Fibroblast of lung (primary cell): ENCODE data around the gene ZNF655. TPM values are rescaled to one million over a fixed set of nuclear protein-coding genes. Genes with fewer than 3 reads are reported as not detected.

ENCODE experiments used
- DNase-seq, 2 donors: peaks; one replicate each; pipeline versions ENCODE4 v3.0.0 to v3.0.0-alpha.2; 2010; ENCODE audit warnings: low read depth in 2 of 2
- H2AFZ ChIP-seq: 2 replicates; pipeline ENCODE4 v1.5.1; 2012; ENCODE audit warnings: low read length, control low read depth, inconsistent platforms
- H3K27ac ChIP-seq: 2 replicates; pipeline ENCODE4 v1.5.1; 2011; ENCODE audit warnings: low read length, control low read depth; ENCODE audit not compliant: insufficient read depth
- H3K27me3 ChIP-seq: 2 replicates; pipeline ENCODE4 v1.5.1; 2011; ENCODE audit warnings: mild to moderate bottlenecking, low read length; ENCODE audit not compliant: control insufficient read depth, insufficient read depth
- H3K36me3 ChIP-seq: 2 replicates; pipeline ENCODE4 v1.5.1; 2011; ENCODE audit warnings: low read length; ENCODE audit not compliant: control insufficient read depth, insufficient read depth
- H3K4me1 ChIP-seq: 2 replicates; pipeline ENCODE4 v1.5.1; 2011; ENCODE audit warnings: low read length; ENCODE audit not compliant: control insufficient read depth, insufficient read depth; ENCODE audit errors: extremely low read depth
- H3K4me2 ChIP-seq: 2 replicates; pipeline ENCODE4 v1.5.1; 2011; ENCODE audit warnings: low read length, control low read depth; ENCODE audit not compliant: insufficient read depth; ENCODE audit errors: extremely low read depth
- H3K4me3 ChIP-seq, 4 experiments: fragments of 200-600 bp in 1 of 4; sonication (generic) in 1 of 4; replicated peaks in 1 of 4; 2 replicates each; pipeline ENCODE4 v1.5.1; 2011 to 2016; ENCODE audit warnings: low read length in 4 of 4, low read depth in 3 of 4, mild to moderate bottlenecking in 3 of 4, control low read depth in 2 of 4, inconsistent platforms in 1 of 4, mixed read lengths in 1 of 4; ENCODE audit not compliant: insufficient read depth in 1 of 4; ENCODE audit errors: control extremely low read depth in 1 of 4
- H3K79me2 ChIP-seq: 2 replicates; pipeline ENCODE4 v1.5.1; 2012; ENCODE audit warnings: mild to moderate bottlenecking, low read length, inconsistent platforms; ENCODE audit not compliant: control insufficient read depth, insufficient read depth
- H3K9ac ChIP-seq: 2 replicates; pipeline ENCODE4 v1.5.1; 2011; ENCODE audit warnings: mild to moderate bottlenecking, low read length, control low read depth; ENCODE audit not compliant: insufficient read depth
- H3K9me3 ChIP-seq: 2 replicates; pipeline ENCODE4 v1.5.1; 2012; ENCODE audit warnings: low read depth, low read length; ENCODE audit not compliant: control insufficient read depth, insufficient read depth
- H4K20me1 ChIP-seq: 2 replicates; pipeline ENCODE4 v1.5.1; 2011; ENCODE audit warnings: low read length; ENCODE audit not compliant: control insufficient read depth, insufficient read depth; ENCODE audit errors: extremely low read depth
- CTCF ChIP-seq, 2 donors: IDR thresholded peaks in 1 of 2; conservative IDR thresholded peaks in 1 of 2; 1 replicate in 1 of 2; 2 replicates in 1 of 2; pipeline ENCODE4 v1.5.1; 2011 to 2012; ENCODE audit warnings: low read length in 2 of 2, control low read depth in 1 of 2, inconsistent platforms in 1 of 2, low read depth in 1 of 2, mild to moderate bottlenecking in 1 of 2
- EZH2 ChIP-seq: IDR thresholded peaks from 2 replicates; pipeline ENCODE4 v1.5.1; 2012; ENCODE audit warnings: low read length, control low read depth, mild to moderate bottlenecking; ENCODE audit errors: missing control alignments
- polyA plus RNA-seq, 2 donors: library from polyadenylated mRNA; depleted of rRNA in 1 of 2; stranded (reverse) in 1 of 2; unstranded in 1 of 2; fragments of >200 nt; gene quantifications; 2 replicates each; pipeline ENCODE4 v1.2.1, GENCODE V29; 2011 to 2012; ENCODE audit warnings: missing spikeins in 1 of 2
- total RNA-seq: library from RNA; depleted of rRNA; stranded (reverse); fragments of >200 nt; gene quantifications from 2 replicates; pipeline ENCODE4 v1.2.1, GENCODE V29; 2014

Gene ZNF655
- total and polyA plus RNA-seq, 2 donors (not counting 1 experiment from before 2014, with no cell fraction given), result 60.4 to 92.6 TPM

GRCh38 chr7:99625961-99626360 is 67.5 kb downstream of the ZNF655 start:
- H3K36me3 ChIP-seq, result peaks cover 29% of the 10 kb centered on the region

More at GRCh38 chr7:99625961-99626360, 67.5 kb downstream of the ZNF655 start:
- no peak overlapping the region for H3K4me2 ChIP-seq
- H3K27ac ChIP-seq, result no peak overlapping the region
- DNase-seq, result no peak
- H3K4me3 ChIP-seq, result no peak overlapping the region
- no peaks in the 10 kb centered on the region for H3K9me3 ChIP-seq
- H3K27me3 ChIP-seq, result no peaks in the 10 kb centered on the region
- no peak overlapping the region for H3K9ac ChIP-seq
- H4K20me1 ChIP-seq, result no peaks in the 10 kb centered on the region
- no peak overlapping the region for H2AFZ ChIP-seq
- no peaks in the 10 kb centered on the region for H3K4me1 ChIP-seq
- H3K79me2 ChIP-seq, result no peaks in the 10 kb centered on the region
- TF ChIP-seq CTCF (conservative IDR thresholded peaks at IDR 0.05 in 1 of 2, IDR thresholded peaks at IDR 0.05 in 1 of 2; ENCODE audit: low read depth in 1 of 2, low read length in 2 of 2), result no peak
- no peak for TF ChIP-seq EZH2

Other genes starting within 250 kb of the ZNF655 start
- gene ARPC1A, start 232.7 kb upstream of the ZNF655 start, total RNA-seq, result 162 and 226 TPM in 2 replicates
- 184 and 279 TPM in 2 replicates for gene ARPC1A, start 232.7 kb upstream of the ZNF655 start, polyA plus RNA-seq
- 241 and 394 TPM in 2 replicates for gene ARPC1B, start 183.9 kb upstream of the ZNF655 start, total RNA-seq
- gene ARPC1B, start 183.9 kb upstream of the ZNF655 start, polyA plus RNA-seq, result 245 and 408 TPM in 2 replicates
- 29.6 and 34.7 TPM in 2 replicates for gene PDAP1, start 150.0 kb upstream of the ZNF655 start, total RNA-seq
- gene PDAP1, start 150.0 kb upstream of the ZNF655 start, polyA plus RNA-seq, result 105 and 136 TPM in 2 replicates
- gene BUD31, start 149.7 kb upstream of the ZNF655 start, total RNA-seq, result 114 and 129 TPM in 2 replicates
- gene BUD31, start 149.7 kb upstream of the ZNF655 start, polyA plus RNA-seq, result 83.4 and 94.8 TPM in 2 replicates
- gene PTCD1, start 119.8 kb upstream of the ZNF655 start, total RNA-seq, result 7.2 and 8.1 TPM in 2 replicates
- 2.3 and 2.6 TPM in 2 replicates for gene PTCD1, start 119.8 kb upstream of the ZNF655 start, polyA plus RNA-seq
- 38.0 and 44.9 TPM in 2 replicates for gene CPSF4, start 119.7 kb upstream of the ZNF655 start, total RNA-seq
- gene CPSF4, start 119.7 kb upstream of the ZNF655 start, polyA plus RNA-seq, result 17.3 and 21.9 TPM in 2 replicates
- gene ATP5MF, start 92.5 kb upstream of the ZNF655 start, total RNA-seq, result 269 and 296 TPM in 2 replicates
- 2,326 and 2,573 TPM in 2 replicates for gene ATP5MF, start 92.5 kb upstream of the ZNF655 start, polyA plus RNA-seq
- 2.3 and 4.8 TPM in 2 replicates for gene ZNF789, start 85.8 kb upstream of the ZNF655 start, total RNA-seq
- 5.5 and 8.7 TPM in 2 replicates for gene ZNF789, start 85.8 kb upstream of the ZNF655 start, polyA plus RNA-seq
- 20.1 and 22.1 TPM in 2 replicates for gene ZNF394, start 58.4 kb upstream of the ZNF655 start, total RNA-seq
- 9.1 and 9.5 TPM in 2 replicates for gene ZNF394, start 58.4 kb upstream of the ZNF655 start, polyA plus RNA-seq
- 13.6 and 17.5 TPM in 2 replicates for gene ZKSCAN5, start 54.0 kb upstream of the ZNF655 start, total RNA-seq
- 9.6 and 10.4 TPM in 2 replicates for gene ZKSCAN5, start 54.0 kb upstream of the ZNF655 start, polyA plus RNA-seq
- 8.2 and 9.7 TPM in 2 replicates for gene FAM200A, start 6.5 kb upstream of the ZNF655 start, total RNA-seq
- gene FAM200A, start 6.5 kb upstream of the ZNF655 start, polyA plus RNA-seq, result 8.8 and 9.0 TPM in 2 replicates
- 0.51 and 1.2 TPM in 2 replicates for gene TMEM225B, start 39.6 kb downstream of the ZNF655 start, total RNA-seq
- 0.60 and 1.3 TPM in 2 replicates for gene TMEM225B, start 39.6 kb downstream of the ZNF655 start, polyA plus RNA-seq
- 10.2 and 10.5 TPM in 2 replicates for gene ZSCAN25, start 58.3 kb downstream of the ZNF655 start, total RNA-seq
- 5.4 and 5.7 TPM in 2 replicates for gene ZSCAN25, start 58.3 kb downstream of the ZNF655 start, polyA plus RNA-seq
- 8.2 and 12.4 TPM in 2 replicates for gene CYP3A5, start 121.4 kb downstream of the ZNF655 start, total RNA-seq
- 0.51 and 1.9 TPM in 2 replicates for gene CYP3A5, start 121.4 kb downstream of the ZNF655 start, polyA plus RNA-seq
- 23.9 and 37.8 TPM in 2 replicates for gene CYP3A7, start 176.6 kb downstream of the ZNF655 start, total RNA-seq
- 0.16 and 0.44 TPM in 2 replicates for gene CYP3A7, start 176.6 kb downstream of the ZNF655 start, polyA plus RNA-seq
- gene CYP3A4, start 225.5 kb downstream of the ZNF655 start, total RNA-seq, result 0.17 TPM in 1 of 2 replicates, not detected in the other
- gene CYP3A4, start 225.5 kb downstream of the ZNF655 start, polyA plus RNA-seq, result not detected in 2 replicates